ENCODE measurements around the gene FIBIN.
"Not testable (repeated sequence)": the region's sequence is repeated elsewhere in the genome, so short reads cannot be mapped to it uniquely, and the experiment has no call there.

FIBIN gene
- 0 to 0.13 reads per million in 2 donors for total RNA-seq

DNA sequence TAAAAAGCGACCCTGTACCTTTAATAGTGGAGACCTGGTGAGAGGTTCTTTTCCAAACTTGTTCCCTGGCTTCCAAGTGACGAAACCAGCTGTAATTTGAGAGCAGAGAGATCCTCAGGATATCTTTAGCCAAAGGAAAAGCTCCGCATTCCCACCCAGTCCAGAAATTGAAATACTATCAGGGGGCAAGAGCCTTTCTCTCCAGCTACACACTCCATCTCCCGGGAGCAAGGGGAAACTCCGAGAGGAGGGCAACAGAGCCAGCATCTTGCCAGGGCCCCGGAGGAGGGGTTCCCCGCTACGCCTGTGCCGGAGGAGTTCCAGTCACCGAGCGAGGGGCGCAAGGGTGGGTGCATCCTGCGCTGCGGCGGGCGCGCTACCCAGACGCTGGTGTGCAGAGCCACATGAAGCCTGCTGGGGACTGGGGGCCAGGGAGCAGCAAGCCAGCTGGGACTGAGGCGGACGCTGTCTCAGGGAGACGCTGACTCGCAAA, at the start of gene FIBIN:
Gene FIBIN (plus strand): TSS at position 148 of the 493 bp plus-strand sequence. CDS start 415 bp downstream, outside the sequence.
- no peak for DNase-seq

DNA sequence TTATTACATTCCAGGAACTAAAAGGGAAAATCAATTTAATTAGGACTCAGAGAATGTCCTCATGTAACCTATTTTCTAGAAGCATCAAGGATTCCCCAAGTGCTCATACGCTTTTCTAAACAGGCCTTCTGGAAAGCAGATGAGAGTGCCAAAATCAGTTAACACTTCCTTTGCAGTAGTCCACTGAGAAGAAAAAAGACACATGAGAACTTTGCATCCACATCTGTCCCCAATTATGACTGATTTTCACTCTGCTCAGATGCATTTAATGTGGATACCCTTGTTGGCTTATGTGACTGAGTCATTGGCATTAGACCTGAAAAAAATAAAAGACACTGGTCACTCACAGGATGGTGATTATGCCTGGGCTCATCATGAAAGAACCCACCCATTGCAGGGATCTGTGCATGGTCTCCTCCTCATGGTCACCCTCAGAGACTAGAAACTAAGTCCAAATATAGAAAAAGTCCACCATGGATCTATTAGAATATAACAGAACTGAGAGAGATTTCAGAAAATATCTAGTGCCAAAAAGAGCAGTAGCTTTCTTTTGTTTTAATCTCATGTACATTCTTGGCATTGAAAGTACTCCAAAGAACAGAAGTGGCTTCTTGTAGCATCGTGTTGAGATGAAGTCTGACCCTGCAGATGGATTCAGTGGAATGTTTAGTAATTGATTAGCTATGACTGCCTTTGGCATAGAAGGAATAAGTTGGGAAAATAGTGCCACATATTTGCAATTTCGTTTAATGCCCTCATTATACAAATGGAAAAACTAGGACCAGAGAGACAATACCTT, 48.8 kb upstream of the FIBIN start:
- no peak for DNase-seq

DNA sequence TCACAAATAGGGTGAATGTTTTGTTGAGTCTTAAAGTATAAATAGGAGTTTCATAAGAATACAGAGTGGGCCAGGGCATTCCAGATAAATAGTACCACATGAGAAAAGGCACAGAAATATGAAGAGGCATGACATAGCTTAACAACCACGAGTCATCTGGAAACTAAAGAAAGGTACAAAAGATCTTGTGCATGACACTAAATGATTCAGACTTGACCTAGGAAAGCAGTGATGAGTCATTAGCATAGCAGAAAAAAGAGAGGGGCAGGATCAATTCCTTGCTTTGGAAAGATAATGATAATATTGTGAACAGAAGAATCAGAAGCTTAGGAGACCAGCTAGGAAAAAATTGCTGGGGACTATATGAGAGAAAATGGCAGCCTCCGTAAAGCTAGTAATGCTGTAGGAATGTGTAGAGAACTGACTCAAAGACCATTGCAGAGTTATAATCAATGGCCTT, 47.6 kb upstream of the FIBIN start:
- no peak for DNase-seq

DNA sequence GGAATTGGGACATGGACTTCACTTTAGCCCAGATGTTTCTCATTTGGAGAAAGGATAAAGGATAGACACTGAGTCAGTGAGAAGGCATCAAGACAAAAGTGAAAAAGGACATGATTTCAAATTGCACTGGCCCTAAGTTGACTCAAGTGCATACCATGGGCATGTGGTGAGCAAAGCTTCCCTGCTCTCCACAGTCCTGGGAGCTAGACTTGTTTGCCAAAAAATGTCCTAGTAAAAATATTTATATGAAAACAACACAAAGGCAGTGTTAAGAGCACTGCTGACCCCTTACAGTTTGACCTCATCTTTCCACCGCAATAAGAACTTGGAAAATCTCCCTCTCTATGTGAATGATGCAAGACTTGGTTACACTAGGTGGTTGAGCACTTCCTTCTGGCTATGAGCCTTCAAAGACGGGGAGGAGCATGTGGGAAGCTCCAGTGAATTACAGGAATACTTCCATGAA, 46.5 kb upstream of the FIBIN start:
- DNase-seq = no peak

DNA sequence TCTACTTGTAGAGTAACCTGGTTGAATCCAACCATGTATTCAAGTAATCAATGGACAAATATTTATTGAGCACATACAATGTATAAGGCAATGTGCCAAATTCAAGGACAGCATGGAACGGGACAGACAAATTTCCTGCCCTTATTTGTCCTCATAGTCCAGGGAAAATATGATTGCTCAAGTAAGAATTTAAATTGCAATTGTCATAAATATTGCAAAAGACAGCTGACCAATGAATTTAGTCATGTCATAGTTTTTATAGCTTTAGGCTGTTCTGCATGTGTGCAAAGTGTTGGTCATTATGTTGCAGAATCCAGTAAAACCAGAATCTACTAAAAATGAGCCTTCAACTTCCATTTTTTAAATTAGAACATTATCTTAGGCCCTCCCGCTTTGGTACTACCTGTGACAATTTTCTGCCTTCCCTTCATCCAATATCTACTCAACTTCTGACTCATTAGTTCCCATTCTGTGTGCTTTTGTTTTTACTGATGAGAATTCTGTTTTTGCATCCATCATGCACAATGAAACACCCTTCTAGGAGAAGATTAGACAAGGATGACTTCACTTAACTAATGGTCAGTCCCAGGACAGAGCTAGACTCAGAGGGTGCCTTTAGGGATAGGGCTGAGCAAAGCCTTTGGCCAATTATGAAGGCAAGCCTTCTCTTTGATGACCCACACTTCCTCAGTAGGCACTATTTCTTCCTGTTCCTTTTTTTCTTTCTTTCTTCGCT, 45.8 kb upstream of the FIBIN start:
- DNase-seq = no peak

DNA sequence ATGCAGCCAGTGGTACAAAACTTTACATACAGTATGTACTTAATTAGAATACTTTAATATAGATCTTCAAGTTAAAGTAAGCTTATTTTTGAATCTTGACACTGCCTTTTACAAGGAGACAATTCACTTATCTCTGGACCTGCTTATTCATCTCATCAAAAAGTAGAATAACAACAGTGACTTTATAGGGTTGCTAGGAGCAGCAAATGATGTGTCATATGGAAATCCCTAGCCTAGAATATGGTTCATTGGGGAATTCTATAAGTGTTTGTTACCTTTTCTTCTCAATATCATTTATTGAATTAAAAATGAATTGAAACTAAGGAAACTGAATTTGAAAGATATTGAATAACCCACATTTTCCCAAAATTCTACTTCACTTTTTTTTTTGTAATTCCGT, 45.0 kb upstream of the FIBIN start:
- DNase-seq = no peak

DNA sequence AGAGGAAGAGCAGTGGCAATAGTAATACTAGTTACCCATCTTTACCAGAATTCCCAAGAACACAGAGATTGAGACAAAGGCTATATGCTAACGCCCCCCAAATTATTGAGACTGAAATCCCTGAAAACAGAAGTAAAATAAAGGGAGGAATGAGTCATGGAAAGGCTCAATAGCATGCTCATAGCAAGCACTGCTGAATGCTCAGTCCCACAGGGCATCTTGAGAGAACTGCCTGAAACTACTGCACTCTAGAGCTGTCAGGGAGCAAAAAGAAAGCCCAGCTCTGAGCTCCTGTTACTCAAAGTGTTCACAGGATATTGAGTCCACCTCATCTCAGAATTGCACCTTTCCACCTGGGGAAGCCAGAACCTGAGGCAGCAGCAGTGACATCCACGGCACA, 44.1 kb upstream of the FIBIN start:
- no peak for DNase-seq

DNA sequence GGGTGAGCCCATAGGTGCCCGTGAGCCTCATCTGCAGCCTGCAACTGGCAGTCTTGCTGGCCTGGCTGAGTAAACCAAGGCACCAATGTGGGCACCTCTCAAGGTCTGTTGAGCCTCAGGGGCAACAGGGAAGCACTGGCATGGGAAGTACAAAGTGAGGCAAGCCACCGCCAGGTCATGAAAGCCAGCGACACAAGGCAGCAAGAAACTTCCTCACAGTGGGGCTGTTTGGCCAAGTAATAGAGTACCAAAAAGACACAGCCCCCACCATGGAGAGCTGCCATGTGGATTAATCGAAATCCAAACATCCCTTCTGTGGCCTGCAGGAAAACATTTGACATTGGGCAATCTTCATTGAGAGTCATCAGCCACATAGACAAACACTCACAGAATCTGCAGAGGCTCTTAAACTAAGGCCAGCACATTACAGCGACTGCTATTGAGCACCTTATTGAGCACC, 43.6 kb upstream of the FIBIN start:
- DNase-seq = no peak

DNA sequence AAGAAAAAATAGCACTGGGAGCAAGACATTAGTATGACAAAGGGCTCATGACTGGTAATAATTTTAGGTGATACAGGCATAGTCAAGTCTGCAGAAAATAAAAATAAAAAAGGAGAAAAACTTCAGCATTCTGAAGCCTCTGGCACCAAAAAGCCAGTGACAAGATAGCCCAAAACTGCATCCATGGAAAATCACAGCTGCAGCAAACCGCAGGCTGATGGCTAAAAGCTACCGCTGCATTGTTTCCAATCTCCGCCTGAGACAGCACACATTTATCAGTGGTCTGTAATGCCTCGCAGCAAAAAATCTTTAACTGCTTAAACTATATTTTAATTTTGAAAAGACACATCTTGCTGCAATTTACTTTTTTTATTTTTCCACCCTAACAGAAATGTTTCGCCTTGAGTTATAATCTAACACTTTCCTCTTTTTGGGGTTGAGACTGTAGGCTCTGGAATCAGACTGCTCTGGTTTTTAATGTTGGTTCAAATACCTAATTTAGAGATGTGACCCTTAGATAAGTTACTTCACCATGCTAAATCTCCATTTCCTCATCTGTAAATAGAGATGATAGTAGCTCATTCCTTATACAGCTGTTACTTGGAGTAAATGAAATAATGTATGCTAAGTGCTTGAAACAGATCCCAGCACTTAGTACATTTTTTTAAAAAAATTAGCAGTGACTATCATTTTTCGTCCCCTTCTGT, 42.0 kb upstream of the FIBIN start:
- no peak for DNase-seq

DNA sequence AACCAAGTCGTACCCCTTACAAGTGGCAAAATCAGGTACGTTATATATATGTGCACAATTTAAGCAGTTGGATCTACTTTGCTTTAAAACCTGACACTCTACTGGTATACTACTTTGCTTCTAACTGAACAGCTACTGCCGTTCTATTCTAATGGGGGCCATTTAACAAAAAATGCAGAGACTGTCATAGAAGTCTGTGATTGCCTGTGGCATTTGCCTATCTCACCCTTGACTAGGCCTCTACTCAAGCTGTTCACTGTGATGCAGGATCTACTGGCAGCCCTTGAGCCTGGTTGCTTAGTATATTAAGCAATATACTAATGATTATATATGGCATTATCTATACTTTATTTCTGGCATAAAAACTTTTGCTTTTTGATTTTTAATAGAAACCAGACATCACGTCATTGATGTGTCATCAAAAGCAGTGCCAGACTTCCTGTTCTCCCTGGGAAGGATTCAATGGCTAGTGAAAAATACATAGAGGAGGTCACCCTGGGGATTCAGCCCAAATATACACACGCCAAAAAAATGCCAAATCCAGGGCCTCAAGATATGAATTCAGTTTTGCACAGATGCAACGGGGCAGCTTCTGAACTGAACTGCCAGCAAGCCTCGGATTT, 40.0 kb upstream of the FIBIN start:
- no peak for DNase-seq

DNA sequence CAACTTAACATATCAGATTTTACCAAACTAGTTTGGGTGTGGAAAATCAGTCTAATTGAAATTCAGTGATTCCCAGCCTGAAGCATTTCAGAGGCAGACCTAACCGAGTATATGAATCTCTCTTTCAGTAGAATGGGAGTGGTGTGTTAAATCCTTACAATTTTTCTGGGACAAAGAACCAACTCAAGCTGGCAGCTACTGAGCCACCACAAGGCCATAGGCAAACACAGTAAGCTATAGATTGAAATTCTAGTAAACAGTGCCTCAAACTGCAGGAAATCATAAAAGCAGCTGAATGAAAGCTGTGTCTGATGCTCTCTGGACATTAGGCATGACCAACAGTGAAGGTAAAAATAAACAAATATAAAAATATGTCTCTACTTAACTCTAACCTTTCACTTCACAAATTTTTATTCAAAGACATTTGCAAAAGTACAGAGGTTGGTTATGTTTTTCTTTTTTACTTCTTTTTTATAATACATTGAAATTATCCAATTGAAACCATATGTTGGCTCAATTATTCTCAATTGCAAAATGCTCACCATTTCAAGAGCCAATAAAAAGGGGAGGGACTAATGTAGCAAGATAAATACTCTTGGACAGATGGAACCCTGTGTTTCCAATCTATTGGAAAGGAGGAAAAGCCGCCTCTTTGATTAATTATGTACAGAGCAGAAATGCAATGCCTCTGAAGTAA, 35.8 kb upstream of the FIBIN start:
- no peak for DNase-seq

DNA sequence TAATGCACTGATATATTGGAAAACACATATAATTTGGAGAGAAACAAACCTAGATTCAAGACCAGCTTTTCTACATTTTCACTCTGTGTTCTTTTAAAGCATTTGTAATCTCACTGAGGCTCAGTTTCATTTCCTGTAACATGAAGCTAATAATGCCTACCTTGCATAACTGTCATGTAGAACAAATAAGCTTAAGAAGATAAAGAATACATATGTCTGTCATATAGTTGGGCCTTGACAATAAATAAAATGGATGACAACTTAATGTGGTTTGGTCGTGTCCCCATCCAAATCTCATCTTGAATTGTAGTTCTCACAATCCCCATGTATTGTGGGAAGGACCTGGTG, 35.2 kb upstream of the FIBIN start:
- DNase-seq = no peak

DNA sequence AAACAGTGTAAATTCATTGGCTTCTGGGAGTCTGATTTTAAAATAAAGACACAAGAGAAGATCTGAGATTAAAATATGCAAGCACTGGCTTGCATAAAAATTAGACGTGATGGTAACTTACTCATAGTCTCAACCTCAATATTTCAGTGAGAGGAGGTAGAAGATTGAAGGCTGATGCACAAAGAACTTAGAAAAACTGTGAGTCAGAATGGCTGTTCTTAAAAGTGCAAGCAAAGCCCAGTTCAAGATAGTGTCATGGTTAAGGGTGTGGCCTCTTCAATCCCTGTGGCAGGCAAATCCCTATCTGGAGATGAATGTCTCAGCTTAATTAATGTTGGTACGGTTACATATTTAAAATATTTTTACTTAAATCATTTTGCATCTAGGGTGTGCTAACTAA, 33.6 kb upstream of the FIBIN start:
- DNase-seq = no peak

DNA sequence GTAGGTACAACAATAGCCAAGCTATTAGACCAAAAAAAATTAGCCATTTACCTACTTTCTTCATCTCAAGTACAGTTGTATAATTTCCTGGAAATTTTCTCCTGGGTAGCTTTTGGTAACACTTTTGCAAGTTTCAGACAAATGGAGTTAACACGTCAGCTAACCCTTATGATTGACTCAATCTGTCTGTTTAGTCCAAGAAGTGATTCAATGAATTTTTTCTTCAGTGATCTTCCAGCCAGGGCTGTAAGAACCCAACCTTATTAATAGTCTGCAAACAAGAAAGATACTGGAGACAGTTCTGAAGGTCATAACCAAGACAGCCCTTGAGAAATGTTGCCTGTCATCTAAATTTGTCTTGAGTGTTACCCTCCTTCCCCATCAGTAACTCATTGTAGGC, 30.1 kb upstream of the FIBIN start:
- no peak for DNase-seq

DNA sequence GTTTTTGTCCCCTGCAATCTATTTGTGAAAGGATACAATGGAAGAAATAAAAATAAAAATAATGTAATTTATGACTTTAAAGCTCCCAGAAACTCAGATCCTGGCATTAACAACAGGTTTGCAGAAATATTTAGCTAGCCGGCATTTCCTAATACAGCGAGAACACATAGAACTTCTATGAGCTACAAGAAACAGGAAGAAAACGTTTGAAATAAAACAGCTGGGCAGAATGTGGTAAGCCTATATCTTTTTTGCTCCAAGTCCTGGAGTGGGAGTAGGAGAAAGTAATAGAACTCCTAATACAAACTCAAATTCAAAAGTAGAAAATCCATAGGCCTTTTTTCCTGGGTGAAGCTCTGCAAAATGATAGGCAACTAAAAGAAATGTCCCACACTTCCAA, 29.6 kb upstream of the FIBIN start:
- no peak for DNase-seq

DNA sequence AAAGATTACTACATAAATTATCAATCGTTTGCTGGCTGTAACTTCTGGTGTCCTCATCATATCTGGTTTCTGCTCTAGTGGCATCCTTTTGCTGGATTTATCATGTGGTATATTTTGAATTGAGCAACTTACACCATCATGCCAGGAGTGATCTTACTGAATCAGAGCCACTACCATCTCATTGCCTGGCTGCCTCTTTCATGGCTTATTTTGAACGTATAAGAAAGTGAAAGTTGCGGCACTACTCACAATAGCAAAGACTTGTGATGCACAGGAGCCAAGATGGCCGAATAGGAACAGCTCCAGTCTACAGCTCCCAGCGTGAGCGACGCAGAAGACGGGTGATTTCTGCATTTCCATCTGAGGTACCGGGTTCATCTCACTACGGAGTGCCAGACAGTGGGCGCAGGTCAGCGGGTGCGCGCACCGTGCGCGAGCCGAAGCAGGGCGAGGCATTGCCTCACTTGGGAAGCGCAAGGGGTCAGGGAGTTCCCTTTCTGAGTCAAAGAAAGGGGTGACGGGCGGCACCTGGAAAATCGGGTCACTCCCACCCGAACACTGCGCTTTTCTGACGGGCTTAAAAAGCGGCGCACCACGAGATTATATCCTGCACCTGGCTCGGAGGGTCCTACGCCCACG, 28.9 kb upstream of the FIBIN start:
- not testable (repeated sequence) for DNase-seq

DNA sequence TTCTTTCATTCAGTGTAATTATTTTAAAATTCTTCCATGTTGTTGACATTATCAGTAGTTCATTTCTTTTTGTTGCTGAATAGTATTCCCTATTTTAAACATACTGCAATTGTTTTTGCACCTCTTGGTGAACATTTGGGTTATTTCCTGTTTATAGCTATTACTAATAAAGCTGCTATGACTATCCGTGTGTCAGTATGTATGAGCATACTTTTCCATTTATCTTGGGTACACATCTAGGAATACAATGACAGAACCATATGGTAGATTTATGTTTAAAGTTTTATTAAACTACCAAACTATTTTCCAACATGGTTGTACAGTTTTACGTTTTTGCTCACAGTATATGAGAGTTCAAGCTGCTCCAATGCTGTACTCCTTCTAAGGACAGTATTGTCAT, 22.0 kb upstream of the FIBIN start:
- no peak for DNase-seq

DNA sequence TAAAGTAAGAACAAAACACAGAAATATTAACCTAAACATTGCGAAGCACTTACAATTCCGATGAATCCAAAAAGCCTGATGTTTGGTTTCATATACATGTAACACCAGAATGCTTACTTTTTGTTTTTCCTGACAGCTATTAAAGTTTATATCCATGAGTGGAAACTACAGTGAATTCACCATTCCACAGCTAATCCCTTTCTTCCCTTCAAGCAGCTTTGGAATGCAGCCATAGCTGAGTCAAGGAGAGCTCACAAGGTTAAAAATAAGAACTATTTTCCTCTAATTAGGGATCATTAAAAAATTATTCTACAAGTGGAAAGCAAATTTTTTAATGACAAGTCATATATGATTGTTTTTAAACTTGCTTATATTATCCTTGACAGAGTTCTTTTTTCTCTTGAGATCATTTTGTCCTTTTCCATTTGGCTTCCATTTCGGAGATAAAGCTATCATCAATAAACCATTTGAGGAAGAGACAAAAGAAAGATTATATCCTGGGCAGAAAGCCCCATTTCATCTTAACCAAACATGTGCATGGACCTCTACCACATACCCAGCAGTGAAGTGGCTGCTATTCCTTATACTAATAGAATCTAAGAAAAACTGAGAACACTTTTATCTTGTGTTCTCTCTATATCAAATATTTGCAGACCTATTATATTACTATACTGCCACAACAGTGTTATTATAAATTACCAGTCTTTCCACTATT, 19.7 kb upstream of the FIBIN start:
- no peak for DNase-seq

DNA sequence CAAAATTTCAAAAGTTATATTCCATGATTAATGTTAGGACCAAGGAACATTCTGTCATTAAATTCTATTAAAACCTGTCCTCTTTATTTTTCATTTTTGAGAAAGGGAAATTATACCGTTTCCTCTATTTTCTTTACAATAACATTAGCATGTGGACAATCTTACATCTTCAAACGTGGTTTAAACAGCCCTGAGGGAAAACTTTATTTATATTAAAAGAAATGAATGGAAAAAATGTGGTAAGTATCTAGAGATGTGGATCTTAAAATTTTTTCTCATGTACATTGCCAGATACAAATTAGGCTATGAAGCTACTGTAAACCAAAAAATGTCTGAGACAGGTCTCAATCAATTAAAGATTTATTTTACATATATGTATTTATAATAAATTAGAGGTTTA, 18.9 kb upstream of the FIBIN start:
- DNase-seq = no peak

DNA sequence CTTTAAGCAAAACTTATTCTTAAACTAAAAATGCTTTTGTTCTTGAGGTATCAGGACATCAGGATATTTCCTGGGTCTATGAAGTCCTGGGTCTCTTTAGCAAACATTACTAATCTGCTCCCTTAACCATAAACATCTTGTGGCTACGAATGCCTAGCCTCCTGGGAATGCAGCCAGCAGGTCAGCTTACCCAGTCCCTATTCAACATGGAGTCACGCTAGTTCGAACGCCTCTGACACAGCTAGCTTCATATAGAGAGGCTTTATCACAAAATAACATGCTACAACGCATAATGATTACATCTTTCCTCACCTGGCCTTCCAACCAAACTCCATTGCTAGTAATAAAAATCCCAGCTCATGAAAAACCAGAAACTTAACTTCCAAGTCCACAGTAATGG, 17.5 kb upstream of the FIBIN start:
- no peak for DNase-seq

DNA sequence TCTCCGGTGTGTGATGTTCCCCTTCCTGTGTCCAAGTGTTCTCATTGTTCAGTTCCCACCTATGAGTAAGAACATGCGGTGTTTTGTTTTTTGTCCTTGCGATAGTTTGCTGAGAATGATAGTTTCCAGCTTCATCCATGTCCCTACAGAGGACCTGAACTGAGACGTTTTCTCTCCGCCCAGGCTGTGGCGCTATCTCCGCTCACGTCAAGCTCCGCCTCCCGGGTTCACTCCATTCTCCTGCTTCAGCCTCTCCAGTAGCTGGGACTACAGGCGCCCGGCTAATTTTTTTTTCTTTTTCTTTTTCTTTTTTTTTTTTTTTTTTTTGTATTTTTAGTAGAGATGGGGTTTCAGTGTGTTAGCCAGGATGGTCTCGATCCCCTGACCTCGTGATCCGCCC, 16.7 kb upstream of the FIBIN start:
- not testable (repeated sequence) for DNase-seq

Measured in T-helper 2 cell (primary cell).